GM12878 (cell line): Measurements from ENCODE around the gene PDLIM4. TPM values are rescaled to one million over a fixed set of nuclear protein-coding genes. Genes with fewer than 3 reads are reported as not detected.

Source experiments
- ATAC-seq: fragments of 200-7000 bp; cut with Tn5 transposase; 3 replicates; pipeline ENCODE4 v1.9.1; 2020; ENCODE audit warnings: mild to moderate bottlenecking, moderate library complexity
- BruUV-seq: library from RNA; stranded (reverse); fragments of 400-500 nt; replicated peaks from 2 replicates; lab custom pipeline; 2021; lab: Mats Ljungman, UMichigan
- CTCF ChIA-PET: fragments of 300-600 bp; sonication (Branson Sonifier 250); formaldehyde crosslinking; extraction: SDS; loops from one replicate; lab custom pipeline; 2021; ENCODE audit warnings: inconsistent platforms; lab: Yijun Ruan, JAX
- POLR2A ChIA-PET: fragments of 350-600 bp; formaldehyde crosslinking; extraction: SDS; loops from one replicate; lab custom pipeline; 2021; ENCODE audit warnings: inconsistent platforms; lab: Charles Lee
- RAD21 ChIA-PET: fragments of 300-600 bp; sonication (Branson Sonifier 250); formaldehyde crosslinking; loops from one replicate; lab custom pipeline; 2023; ENCODE audit warnings: antibody characterized with exemption; ENCODE audit not compliant: unreplicated experiment; lab: Charles Lee
- SMC1A ChIA-PET: fragments of 300-600 bp; sonication (Branson Sonifier 250); formaldehyde crosslinking; loops from one replicate; lab custom pipeline; 2023; ENCODE audit not compliant: unreplicated experiment, uncharacterized antibody; lab: Charles Lee
- DNase-seq: peaks from one replicate; pipeline ENCODE4 v3.0.0-alpha.2; 2011; ENCODE audit warnings: low read depth, low spot score
- FAIRE-seq: peaks from 3 replicates; lab custom pipeline; 2011; peaks lifted over from hg19 to GRCh38; lab: Jason Lieb, UNC
- H2AFZ ChIP-seq: 2 replicates; pipeline ENCODE4 v1.6.0; 2011; ENCODE audit warnings: low read depth, low read length, control low read depth; ENCODE audit not compliant: control insufficient read depth
- H3K27ac ChIP-seq: 2 replicates; pipeline ENCODE4 v1.5.1; 2011; ENCODE audit warnings: control low read depth; ENCODE audit not compliant: control insufficient read depth, insufficient read depth
- H3K27me3 ChIP-seq, 2 experiments: replicated peaks in 1 of 2; 2 replicates each; pipeline versions ENCODE4 v1.6.0 to v1.6.1; 2011; ENCODE audit warnings: low read length in 1 of 2; ENCODE audit not compliant: control insufficient read depth in 2 of 2, insufficient read depth in 2 of 2
- H3K36me3 ChIP-seq, 2 experiments: 2 replicates each; pipeline ENCODE4 v1.5.1; 2011; ENCODE audit warnings: low read length in 1 of 2; ENCODE audit not compliant: control insufficient read depth in 2 of 2, insufficient read depth in 2 of 2
- H3K4me1 ChIP-seq: 2 replicates; pipeline ENCODE4 v1.6.1; 2011; ENCODE audit warnings: mild to moderate bottlenecking, low read length, moderate library complexity, mixed read lengths; ENCODE audit not compliant: control insufficient read depth, insufficient read depth
- H3K4me2 ChIP-seq: 2 replicates; pipeline ENCODE4 v1.6.0; 2011; ENCODE audit warnings: control low read depth; ENCODE audit not compliant: control insufficient read depth, insufficient read depth
- H3K4me3 ChIP-seq: fragments of 200-600 bp; sonication (generic); 2 replicates; pipeline ENCODE4 v1.5.1; 2016
- H3K79me2 ChIP-seq: 2 replicates; pipeline ENCODE4 v1.6.0; 2011; ENCODE audit warnings: low read length; ENCODE audit not compliant: control insufficient read depth, insufficient read depth
- H3K9ac ChIP-seq: 2 replicates; pipeline ENCODE4 v1.8.0; 2011; ENCODE audit warnings: low read length, control low read depth, mixed read lengths; ENCODE audit not compliant: control insufficient read depth, insufficient read depth
- H3K9me3 ChIP-seq: replicated peaks from 3 replicates; pipeline ENCODE4 v1.5.1; 2011; ENCODE audit warnings: mild to moderate bottlenecking, low read length; ENCODE audit not compliant: control insufficient read depth, insufficient read depth
- H4K20me1 ChIP-seq: 2 replicates; pipeline ENCODE4 v1.6.0; 2011; ENCODE audit not compliant: control insufficient read depth, insufficient read depth
- ATF7 ChIP-seq: fragments of 450-650 bp; IDR thresholded peaks from 2 replicates; pipeline ENCODE4 v1.6.1; 2016; ENCODE audit warnings: low read depth, mild to moderate bottlenecking
- FOXM1 ChIP-seq: IDR thresholded peaks from 2 replicates; pipeline ENCODE4 v1.6.1; 2012; ENCODE audit warnings: low read depth, mild to moderate bottlenecking, inconsistent platforms, low read length, moderate library complexity
- GATAD2B ChIP-seq: fragments of 450-650 bp; conservative IDR thresholded peaks from 2 replicates; pipeline ENCODE4 v1.6.1; 2017; ENCODE audit warnings: low read depth, mild to moderate bottlenecking, moderate library complexity
- JUNB ChIP-seq: IDR thresholded peaks from 2 replicates; pipeline ENCODE4 v1.6.1; 2016; ENCODE audit warnings: antibody characterized with exemption, mild to moderate bottlenecking
- KDM1A ChIP-seq: fragments of 200-600 bp; sonication (generic); IDR thresholded peaks from 2 replicates; pipeline ENCODE4 v1.6.1; 2016; ENCODE audit warnings: borderline replicate concordance
- POLR2AphosphoS5 ChIP-seq: IDR thresholded peaks from 2 replicates; pipeline ENCODE4 v1.6.1; 2011; ENCODE audit warnings: mild to moderate bottlenecking, low read length, inconsistent platforms
- POU2F2 ChIP-seq: IDR thresholded peaks from 3 replicates; pipeline ENCODE4 v1.6.1; 2011; ENCODE audit warnings: low read depth, mild to moderate bottlenecking, low read length, borderline replicate concordance
- SREBF1 ChIP-seq: IDR thresholded peaks from 2 replicates; pipeline ENCODE4 v1.6.1; 2012; ENCODE audit warnings: mild to moderate bottlenecking, low read length
- SREBF2 ChIP-seq: IDR thresholded peaks from 2 replicates; pipeline ENCODE4 v1.6.1; 2012; ENCODE audit warnings: mild to moderate bottlenecking, low read length
- SUPT20H ChIP-seq: IDR thresholded peaks from 2 replicates; pipeline ENCODE4 v1.6.1; 2011; ENCODE audit warnings: low read depth, mild to moderate bottlenecking, low read length, moderate library complexity, borderline replicate concordance; ENCODE audit not compliant: control insufficient read depth
- ZNF622 ChIP-seq: fragments of 450-650 bp; IDR thresholded peaks from 2 replicates; pipeline ENCODE4 v1.6.1; 2017; ENCODE audit warnings: mild to moderate bottlenecking, inconsistent platforms
- ZSCAN29 ChIP-seq: fragments of 450-650 bp; IDR thresholded peaks from 2 replicates; pipeline ENCODE4 v1.6.1; 2017; ENCODE audit warnings: mild to moderate bottlenecking, moderate library complexity
- in situ Hi-C: fragments of 300-500 bp; cut with MboI; formaldehyde crosslinking; loops from 9 replicates; pipeline ENCODE4 v1.14.3; 2018; ENCODE audit warnings: mixed read lengths
- intact Hi-C: fragments of 100-400 bp; cut with micrococcal nuclease; formaldehyde crosslinking; loops from one replicate; pipeline ENCODE4 v1.14.2; 2022; ENCODE audit not compliant: unreplicated experiment
- polyA plus RNA-seq, 11 experiments: library from polyadenylated mRNA; depleted of rRNA in 4 of 11; unstranded in 6 of 11; stranded (reverse) in 5 of 11; fragments of >200 nt; fragmentation: Nextera tagmentation in 4 of 11; fragmentation: Illumina TruSeq in 1 of 11; extraction: Ambion mirVana in 4 of 11; extraction: Trizol in 1 of 11; gene quantifications; 1 replicate in 1 of 11; 2 replicates in 10 of 11; pipeline versions ENCODE4 v1.2.1 to v1.2.3, GENCODE V29; 2011 to 2016; ENCODE audit warnings: inconsistent platforms in 2 of 11, missing spikeins in 2 of 11, low read depth in 1 of 11
- total RNA-seq, 4 experiments: library from RNA; depleted of rRNA in 3 of 4; stranded (reverse); fragments of >200 nt in 3 of 4; fragmentation: Illumina TruSeq in 1 of 4; extraction: Trizol in 1 of 4; gene quantifications; 2 replicates each; pipeline versions ENCODE4 v1.2.1 to v1.2.3, GENCODE V29; 2013 to 2021
- TF ChIP-seq, protein P1 (sequence below): fragments of 450-650 bp; formaldehyde crosslinking; IDR thresholded peaks from 2 replicates; pipeline ENCODE4 v1.4.0; 2022; ENCODE audit warnings: mild to moderate bottlenecking, moderate library complexity
- TF ChIP-seq, protein P2 (sequence below): fragments of 450-650 bp; IDR thresholded peaks from 2 replicates; pipeline ENCODE4 v1.6.1; 2017; ENCODE audit warnings: borderline replicate concordance
- TF ChIP-seq, protein P3 (sequence below): fragments of 450-650 bp; IDR thresholded peaks from 2 replicates; pipeline ENCODE4 v1.6.1; 2014; ENCODE audit warnings: mild to moderate bottlenecking

PDLIM4 gene
- total and polyA plus RNA-seq, 10 of the 15 experiments (the other 5 are each of a cell fraction or from before 2014, with no cell fraction given), result 0.13 to 1.7 (median 0.39) TPM; not detected in 3

DNA sequence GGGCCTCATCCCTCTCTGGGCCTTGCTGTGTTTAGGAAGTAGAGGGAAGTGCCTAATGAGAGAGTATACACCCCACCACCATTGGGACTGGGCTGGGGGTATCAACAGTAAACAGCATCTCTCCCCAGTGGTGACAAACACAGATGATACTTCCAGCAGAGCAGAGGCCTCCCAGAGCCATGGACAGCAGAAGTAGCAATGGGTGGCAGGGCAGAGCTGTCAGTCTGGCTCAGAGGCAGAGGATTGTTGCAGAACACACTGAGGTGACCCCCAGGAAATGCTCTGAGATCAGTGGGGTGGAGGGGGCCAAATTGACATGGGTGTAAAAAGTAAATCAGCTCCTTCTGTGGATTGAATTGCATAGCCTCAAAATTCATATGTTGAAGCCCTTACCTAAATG, 17.7 kb upstream of the PDLIM4 start:
- intact Hi-C loops (loop anchor here (2.0 to 5.0 kb wide), 3 partner anchors 29 to 175 kb away; no protein-coding TSS in a partner anchor), in situ Hi-C loops (loop anchor here (10.0 kb wide), 1 partner anchor 265 kb away; no protein-coding TSS in a partner anchor)
- Histone ChIP-seq H3K9ac (no peak overlapping the region), H3K4me1 (no peaks in the 10 kb centered on the region), H3K27me3 (no peaks in the 10 kb centered on the region), H3K4me3 (no peak overlapping the region), H4K20me1 (no peaks in the 10 kb centered on the region), H3K27ac (no peak overlapping the region), H2AFZ (no peak overlapping the region), H3K79me2 (no peaks in the 10 kb centered on the region), H3K36me3 (no peaks in the 10 kb centered on the region), H3K4me2 (no peak overlapping the region), H3K9me3 (no peaks in the 10 kb centered on the region; the same call in 1 of the 3 replicates)
- ChIA-PET SMC1A (interaction anchor here (0.8 to 5.3 kb wide), 11 partner anchors 10 to 264 kb away, joined by 3 to 38 read pairs (median 6); partner anchors contain the start of genes SLC22A4 and SLC22A5), RAD21 (interaction anchor here (1.6 to 3.8 kb wide), 4 partner anchors 29 to 261 kb away, joined by 4 to 42 read pairs (median 16); partner anchors contain the start of gene SLC22A5), CTCF (interaction anchor here (0.6 to 5.9 kb wide), 14 partner anchors 11 to 801 kb away, joined by 3 to 117 read pairs (median 25); partner anchors contain the start of genes P4HA2, SLC22A4 and SLC22A5), POLR2A (interaction anchor here (1.0 kb wide), 1 partner anchor 23 kb away, joined by 3 read pairs; no protein-coding TSS in a partner anchor)
- DNase-seq, result no peak
- no peak for ATAC-seq
- no TSS peak for BruUV-seq
- FAIRE-seq, result no peak
- TF ChIP-seq POLR2AphosphoS5 (no peak), ZSCAN29 (no peak), SUPT20H (no peak), GATAD2B (no peak), FOXM1 (no peak), JUNB (no peak), SREBF2 (no peak), SREBF1 (no peak), ZNF622 (no peak), KDM1A (no peak), ATF7 (no peak), POU2F2 (no peak)
- TF ChIP-seq, protein P1, sequence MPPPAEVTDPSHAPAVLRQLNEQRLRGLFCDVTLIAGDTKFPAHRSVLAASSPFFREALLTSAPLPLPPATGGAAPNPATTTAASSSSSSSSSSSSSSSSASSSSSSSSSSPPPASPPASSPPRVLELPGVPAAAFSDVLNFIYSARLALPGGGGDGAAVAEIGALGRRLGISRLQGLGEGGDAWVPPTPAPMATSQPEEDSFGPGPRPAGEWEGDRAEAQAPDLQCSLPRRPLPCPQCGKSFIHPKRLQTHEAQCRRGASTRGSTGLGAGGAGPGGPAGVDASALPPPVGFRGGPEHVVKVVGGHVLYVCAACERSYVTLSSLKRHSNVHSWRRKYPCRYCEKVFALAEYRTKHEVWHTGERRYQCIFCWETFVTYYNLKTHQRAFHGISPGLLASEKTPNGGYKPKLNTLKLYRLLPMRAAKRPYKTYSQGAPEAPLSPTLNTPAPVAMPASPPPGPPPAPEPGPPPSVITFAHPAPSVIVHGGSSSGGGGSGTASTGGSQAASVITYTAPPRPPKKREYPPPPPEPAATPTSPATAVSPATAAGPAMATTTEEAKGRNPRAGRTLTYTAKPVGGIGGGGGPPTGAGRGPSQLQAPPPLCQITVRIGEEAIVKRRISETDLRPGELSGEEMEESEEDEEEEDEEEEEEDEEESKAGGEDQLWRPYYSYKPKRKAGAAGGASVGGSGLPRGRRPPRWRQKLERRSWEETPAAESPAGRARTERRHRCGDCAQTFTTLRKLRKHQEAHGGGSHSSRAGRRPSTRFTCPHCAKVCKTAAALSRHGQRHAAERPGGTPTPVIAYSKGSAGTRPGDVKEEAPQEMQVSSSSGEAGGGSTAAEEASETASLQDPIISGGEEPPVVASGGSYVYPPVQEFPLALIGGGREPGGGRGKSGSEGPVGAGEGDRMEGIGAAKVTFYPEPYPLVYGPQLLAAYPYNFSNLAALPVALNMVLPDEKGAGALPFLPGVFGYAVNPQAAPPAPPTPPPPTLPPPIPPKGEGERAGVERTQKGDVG (CRISPR knock-in tag), result no peak
- TF ChIP-seq, protein P2, sequence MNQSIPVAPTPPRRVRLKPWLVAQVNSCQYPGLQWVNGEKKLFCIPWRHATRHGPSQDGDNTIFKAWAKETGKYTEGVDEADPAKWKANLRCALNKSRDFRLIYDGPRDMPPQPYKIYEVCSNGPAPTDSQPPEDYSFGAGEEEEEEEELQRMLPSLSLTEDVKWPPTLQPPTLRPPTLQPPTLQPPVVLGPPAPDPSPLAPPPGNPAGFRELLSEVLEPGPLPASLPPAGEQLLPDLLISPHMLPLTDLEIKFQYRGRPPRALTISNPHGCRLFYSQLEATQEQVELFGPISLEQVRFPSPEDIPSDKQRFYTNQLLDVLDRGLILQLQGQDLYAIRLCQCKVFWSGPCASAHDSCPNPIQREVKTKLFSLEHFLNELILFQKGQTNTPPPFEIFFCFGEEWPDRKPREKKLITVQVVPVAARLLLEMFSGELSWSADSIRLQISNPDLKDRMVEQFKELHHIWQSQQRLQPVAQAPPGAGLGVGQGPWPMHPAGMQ, result no peak
- TF ChIP-seq, protein P3, sequence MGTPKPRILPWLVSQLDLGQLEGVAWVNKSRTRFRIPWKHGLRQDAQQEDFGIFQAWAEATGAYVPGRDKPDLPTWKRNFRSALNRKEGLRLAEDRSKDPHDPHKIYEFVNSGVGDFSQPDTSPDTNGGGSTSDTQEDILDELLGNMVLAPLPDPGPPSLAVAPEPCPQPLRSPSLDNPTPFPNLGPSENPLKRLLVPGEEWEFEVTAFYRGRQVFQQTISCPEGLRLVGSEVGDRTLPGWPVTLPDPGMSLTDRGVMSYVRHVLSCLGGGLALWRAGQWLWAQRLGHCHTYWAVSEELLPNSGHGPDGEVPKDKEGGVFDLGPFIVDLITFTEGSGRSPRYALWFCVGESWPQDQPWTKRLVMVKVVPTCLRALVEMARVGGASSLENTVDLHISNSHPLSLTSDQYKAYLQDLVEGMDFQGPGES, result no peak
